Loucy (cell line): ENCODE results near the gene RNASET2.

Source experiments
- H2AFZ ChIP-seq: fragments of 200-600 bp; sonication (generic); 2 replicates; pipeline ENCODE4 v1.6.0; 2016; ENCODE audit warnings: antibody characterized with exemption, mild to moderate bottlenecking, low read length, moderate library complexity
- H3F3A ChIP-seq: fragments of 200-600 bp; 2 replicates; pipeline ENCODE4 v1.6.0; 2016; ENCODE audit warnings: antibody characterized with exemption, low read depth, mild to moderate bottlenecking
- H3K27me3 ChIP-seq: fragments of 200-600 bp; sonication (generic); 2 replicates; pipeline ENCODE4 v1.6.1; 2014; ENCODE audit warnings: low read length, mild to moderate bottlenecking; ENCODE audit not compliant: insufficient read depth, poor library complexity, severe bottlenecking
- H3K36me3 ChIP-seq: fragments of 200-600 bp; sonication (generic); 2 replicates; pipeline ENCODE4 v1.6.1; 2016; ENCODE audit warnings: low read length; ENCODE audit not compliant: insufficient read depth
- H3K4me1 ChIP-seq: fragments of 200-600 bp; sonication (generic); 2 replicates; pipeline ENCODE4 v1.5.1; 2014; ENCODE audit warnings: low read length, mild to moderate bottlenecking; ENCODE audit not compliant: insufficient read depth, poor library complexity, severe bottlenecking
- H3K4me2 ChIP-seq: fragments of 200-600 bp; sonication (generic); 2 replicates; pipeline ENCODE4 v1.6.0; 2014; ENCODE audit warnings: antibody characterized with exemption, low read length, low read depth, mild to moderate bottlenecking; ENCODE audit not compliant: poor library complexity, severe bottlenecking
- H3K4me3 ChIP-seq: fragments of 200-600 bp; sonication (generic); 2 replicates; pipeline ENCODE4 v1.5.1; 2014; ENCODE audit warnings: low read length, mild to moderate bottlenecking, mixed read lengths; ENCODE audit not compliant: poor library complexity, severe bottlenecking
- H3K79me2 ChIP-seq: fragments of 200-600 bp; sonication (generic); 2 replicates; pipeline ENCODE4 v1.6.1; 2014; ENCODE audit warnings: low read length; ENCODE audit not compliant: insufficient read depth
- H3K9ac ChIP-seq: fragments of 200-600 bp; sonication (generic); 2 replicates; pipeline ENCODE4 v1.6.0; 2014; ENCODE audit warnings: mild to moderate bottlenecking, low read depth, low read length, moderate library complexity; ENCODE audit not compliant: poor library complexity, severe bottlenecking
- H3K9me2 ChIP-seq: fragments of 200-600 bp; sonication (generic); replicated peaks from 2 replicates; pipeline ENCODE4 v1.6.1; 2016; ENCODE audit warnings: low read depth, low read length, mixed read lengths
- H3K9me3 ChIP-seq: fragments of 200-600 bp; sonication (generic); 2 replicates; pipeline ENCODE4 v1.6.1; 2014; ENCODE audit warnings: mild to moderate bottlenecking, antibody characterized with exemption, low read length, low read depth; ENCODE audit not compliant: insufficient read depth
- H4K20me1 ChIP-seq: fragments of 200-600 bp; sonication (generic); 2 replicates; pipeline ENCODE4 v1.6.0; 2014; ENCODE audit warnings: antibody characterized with exemption, low read length, mild to moderate bottlenecking; ENCODE audit not compliant: insufficient read depth, poor library complexity, severe bottlenecking
- CTCF ChIP-seq: fragments of 200-600 bp; sonication (generic); conservative IDR thresholded peaks from 2 replicates; pipeline ENCODE4 v1.5.1; 2014; ENCODE audit warnings: mild to moderate bottlenecking, antibody characterized with exemption, low read length
- EZH2phosphoT487 ChIP-seq: fragments of 200-600 bp; IDR thresholded peaks from 2 replicates; pipeline ENCODE4 v1.6.1; 2018; ENCODE audit warnings: antibody characterized with exemption, mild to moderate bottlenecking, moderate library complexity, borderline replicate concordance

RNASET2 gene

DNA sequence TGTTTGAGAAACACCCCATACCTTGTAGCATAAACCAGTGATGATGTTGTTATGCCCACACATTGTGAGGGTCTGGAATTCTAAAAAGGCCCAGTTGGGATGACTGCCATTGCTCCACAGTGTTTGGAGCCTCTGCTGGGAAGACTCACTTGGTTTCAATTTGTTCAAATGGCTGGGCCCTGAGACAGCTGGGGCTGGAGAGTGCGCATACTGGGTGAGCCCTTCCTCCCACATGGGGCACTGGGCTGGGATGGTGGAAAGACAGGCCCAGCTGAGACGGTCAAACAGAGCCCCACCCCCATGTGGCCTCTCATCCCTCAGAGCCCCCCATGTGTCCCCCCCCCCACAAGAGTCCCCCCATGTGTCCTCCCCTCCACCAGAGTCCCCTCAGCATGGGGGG, 20.3 kb upstream of the RNASET2 start:
- H3K36me3 ChIP-seq = no peaks in the 10 kb centered on the region; the same call in 1 of the 2 replicates
- H3K79me2 ChIP-seq = no peaks in the 10 kb centered on the region
- no peaks in the 10 kb centered on the region for H3F3A ChIP-seq
- H3K4me2 ChIP-seq = no peak overlapping the region
- H3K4me3 ChIP-seq = no peak overlapping the region
- no peaks in the 10 kb centered on the region for H3K4me1 ChIP-seq
- no peaks in the 10 kb centered on the region for H3K9me3 ChIP-seq
- H3K9ac ChIP-seq = no peak overlapping the region
- no peak overlapping the region for H2AFZ ChIP-seq
- H3K27me3 ChIP-seq = no peaks in the 10 kb centered on the region
- TF ChIP-seq EZH2phosphoT487 (no peak), CTCF (no peak)
- no peaks in the 10 kb centered on the region for H4K20me1 ChIP-seq
- H3K9me2 ChIP-seq = no peaks in the 10 kb centered on the region

- H3K9me3 ChIP-seq = no peaks in the 10 kb centered on the region
- no peak overlapping the region for H2AFZ ChIP-seq
- H3K4me3 ChIP-seq = no peak overlapping the region
- H4K20me1 ChIP-seq = no peaks in the 10 kb centered on the region
- H3K9ac ChIP-seq = no peak overlapping the region
- H3F3A ChIP-seq = no peaks in the 10 kb centered on the region
- H3K4me2 ChIP-seq = no peak overlapping the region
- no peaks in the 10 kb centered on the region for H3K9me2 ChIP-seq
- no peaks in the 10 kb centered on the region for H3K27me3 ChIP-seq
- TF ChIP-seq EZH2phosphoT487 (no peak), CTCF (no peak)
- no peaks in the 10 kb centered on the region for H3K79me2 ChIP-seq
- no peaks in the 10 kb centered on the region for H3K4me1 ChIP-seq
- H3K36me3 ChIP-seq = no peaks in the 10 kb centered on the region; the same call in 1 of the 2 replicates
These were observed 15.8 kb upstream of the RNASET2 start for GRCh38 chr6:166972101-166972500.

GRCh38 chr6:166971271-166971670, 14.9 kb upstream of the RNASET2 start:
- Histone ChIP-seq H3K4me3 (no peak overlapping the region), H3K9me3 (no peaks in the 10 kb centered on the region), H3F3A (no peaks in the 10 kb centered on the region), H3K27me3 (no peaks in the 10 kb centered on the region), H3K9me2 (no peaks in the 10 kb centered on the region), H3K79me2 (no peaks in the 10 kb centered on the region), H2AFZ (no peak overlapping the region), H3K4me2 (no peak overlapping the region), H3K36me3 (no peaks in the 10 kb centered on the region; the same call in 1 of the 2 replicates), H4K20me1 (no peaks in the 10 kb centered on the region), H3K4me1 (no peaks in the 10 kb centered on the region), H3K9ac (no peak overlapping the region)
- TF ChIP-seq EZH2phosphoT487 (no peak), CTCF (no peak)
